Effector CD8-positive, alpha-beta T cell (primary cell): Measurements from ENCODE around the gene CRK.
"Not testable (repeated sequence)": the region's sequence is repeated elsewhere in the genome, so short reads cannot be mapped to it uniquely, and the experiment has no call there.

Experiments used
- DNase-seq: peaks from one replicate; lab custom pipeline; 2025; lab: John Stamatoyannopoulos, UW

CRK gene

GRCh38 chr17:1467898-1468492 lies 12.0 kb upstream of the CRK start:
- no peak for DNase-seq

GRCh38 chr17:1467258-1467657 lies 11.2 kb upstream of the CRK start:
- no peak for DNase-seq

- DNase-seq = no peak
Observed at GRCh38 chr17:1464186-1464585, 8.2 kb upstream of the CRK start.

GRCh38 chr17:1462164-1463112 lies 6.4 kb upstream of the CRK start:
- DNase-seq = no peak

- no peak for DNase-seq
Observed at GRCh38 chr17:1461198-1461944, 5.3 kb upstream of the CRK start.

GRCh38 chr17:1460233-1460632 lies 4.2 kb upstream of the CRK start:
- DNase-seq = no peak

- DNase-seq = peak; percentile 33
Observed at GRCh38 chr17:1455291-1455796, 688 bp downstream of the CRK start.

GRCh38 chr17:1454541-1454940 lies 1.5 kb downstream of the CRK start:
- DNase-seq = no peak

- not testable (repeated sequence) for DNase-seq
Observed at GRCh38 chr17:1453694-1454093, 2.3 kb downstream of the CRK start.

- no peak for DNase-seq
Observed at GRCh38 chr17:1452836-1453235, 3.2 kb downstream of the CRK start.

GRCh38 chr17:1450261-1450660 lies 5.8 kb downstream of the CRK start:
- not testable (repeated sequence) for DNase-seq

- no peak for DNase-seq
Observed at GRCh38 chr17:1449412-1449967, 6.5 kb downstream of the CRK start.

GRCh38 chr17:1447052-1447451 lies 9.0 kb downstream of the CRK start:
- no peak for DNase-seq

GRCh38 chr17:1446201-1446600 lies 9.8 kb downstream of the CRK start:
- no peak for DNase-seq

- not testable (repeated sequence) for DNase-seq
Observed at GRCh38 chr17:1445695-1446094, 10.3 kb downstream of the CRK start.

- DNase-seq = not testable (repeated sequence)
Observed at GRCh38 chr17:1442721-1443120, 13.3 kb downstream of the CRK start.

GRCh38 chr17:1442187-1442586 lies 13.8 kb downstream of the CRK start:
- DNase-seq = no peak

- DNase-seq = no peak
Observed at GRCh38 chr17:1440921-1441320, 15.1 kb downstream of the CRK start.

GRCh38 chr17:1438593-1439083 lies 17.4 kb downstream of the CRK start:
- DNase-seq = no peak

- DNase-seq = no peak
Observed at GRCh38 chr17:1435326-1435725, 20.7 kb downstream of the CRK start.

GRCh38 chr17:1434150-1434549 lies 21.9 kb downstream of the CRK start:
- no peak for DNase-seq

- DNase-seq = no peak
Observed at GRCh38 chr17:1431631-1432104, 24.4 kb downstream of the CRK start.
